HG03064 (cell line): Measurements from ENCODE around the gene EIF4E2.

Source experiments
- ATAC-seq: cut with Tn5 transposase; IDR thresholded peaks from one replicate; pipeline ENCODE4 v1.9.1; 2021; ENCODE audit warnings: low read depth; ENCODE audit not compliant: unreplicated experiment

EIF4E2 gene

GRCh38 chr2:232550354-232551249, at the start of gene EIF4E2, which contains the start of gene TIGD1:
TSS of gene EIF4E2 (plus strand) at chr2:232550689. CDS start at chr2:232550725, 36 bp downstream.
TSS of gene TIGD1 (minus strand) at chr2:232550557. CDS start at chr2:232549882, 675 bp downstream.
- peak; percentile 90 for ATAC-seq

GRCh38 chr2:232501331-232501771, 49.1 kb upstream of the EIF4E2 start:
- ATAC-seq, result no peak

- ATAC-seq, result no peak
Observed at GRCh38 chr2:232501794-232502390, 48.6 kb upstream of the EIF4E2 start.

GRCh38 chr2:232502511-232502910, 48.0 kb upstream of the EIF4E2 start:
- ATAC-seq, result no peak

GRCh38 chr2:232502911-232503808, 47.3 kb upstream of the EIF4E2 start:
- no peak for ATAC-seq

- no peak for ATAC-seq
Observed at GRCh38 chr2:232503809-232504323, 46.6 kb upstream of the EIF4E2 start.

- ATAC-seq, result no peak
Observed at GRCh38 chr2:232504438-232504837, 46.1 kb upstream of the EIF4E2 start.

GRCh38 chr2:232505856-232506255, 44.6 kb upstream of the EIF4E2 start:
- no peak for ATAC-seq

GRCh38 chr2:232506709-232507108, 43.8 kb upstream of the EIF4E2 start:
- no peak for ATAC-seq

GRCh38 chr2:232508251-232508650, 42.2 kb upstream of the EIF4E2 start:
- no peak for ATAC-seq

- no peak for ATAC-seq
Observed at GRCh38 chr2:232511336-232511890, 39.1 kb upstream of the EIF4E2 start.

GRCh38 chr2:232512602-232513001, 37.9 kb upstream of the EIF4E2 start:
- no peak for ATAC-seq

GRCh38 chr2:232513353-232513752, 37.1 kb upstream of the EIF4E2 start:
- no peak for ATAC-seq

GRCh38 chr2:232515639-232516038, 34.9 kb upstream of the EIF4E2 start:
- no peak for ATAC-seq

- ATAC-seq, result no peak
Observed at GRCh38 chr2:232516551-232516950, 33.9 kb upstream of the EIF4E2 start.

- ATAC-seq, result no peak
Observed at GRCh38 chr2:232518844-232519243, 31.6 kb upstream of the EIF4E2 start.

GRCh38 chr2:232519581-232520438, 30.7 kb upstream of the EIF4E2 start, which contains the start of gene PRSS56:
TSS of gene PRSS56 (plus strand) at chr2:232520388. CDS start at chr2:232520599, 211 bp downstream.
- ATAC-seq, result no peak

- ATAC-seq, result no peak
Observed at GRCh38 chr2:232520489-232520888, 30.0 kb upstream of the EIF4E2 start.

- ATAC-seq, result no peak
Observed at GRCh38 chr2:232521098-232521497, 29.4 kb upstream of the EIF4E2 start.
